ENCODE measurements around the gene ZNF598.

DNA sequence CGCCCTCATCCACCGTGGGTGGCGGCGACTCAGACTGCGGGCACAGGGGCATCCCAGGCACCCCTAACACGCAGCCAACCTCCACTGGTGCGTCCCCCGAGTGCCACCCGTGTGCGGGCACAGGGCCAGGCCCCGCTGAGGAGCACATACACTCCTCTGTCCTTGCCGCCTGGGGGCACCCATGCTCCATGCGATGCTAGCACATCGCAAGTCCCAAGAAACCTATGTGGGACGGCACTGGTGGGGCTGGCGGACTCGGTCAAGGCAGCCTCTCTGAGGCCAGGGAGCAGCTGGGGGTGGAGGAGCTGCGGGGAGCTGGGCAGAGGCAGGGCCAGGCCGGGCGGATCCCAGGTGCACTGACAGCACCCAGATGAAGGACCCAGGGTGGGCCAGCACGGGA, 4.0 kb downstream of the ZNF598 start:
- TF ChIP-seq POLR2AphosphoS5 (IDR thresholded peaks at IDR 0.05; ENCODE audit: borderline replicate concordance, low read depth, low read length) (no peak), EZH2 (IDR thresholded peaks at IDR 0.05) (no peak), FOXP2 (optimal IDR thresholded peaks at IDR 0.05; ENCODE audit: control extremely low read depth, extremely low read length, insufficient read depth) (no peak)

Data from SK-N-MC (cell line).